ENCODE results near the gene SCUBE1. TPM values are rescaled to one million over a fixed set of nuclear protein-coding genes. Genes with fewer than 3 reads are reported as not detected.

SCUBE1 gene
- total and polyA plus RNA-seq, 2 of the 4 experiments (the other 2 are of a cell fraction): not detected

- H3K27ac ChIP-seq (ENCODE audit: insufficient read depth, low read length): no peak overlapping the region
- intact Hi-C loops (cut with micrococcal nuclease): no loop called here
- peaks cover 11% of the 10 kb centered on the region for H3K4me1 ChIP-seq (ENCODE audit: control insufficient read depth, insufficient read depth, low read length)
Measured at GRCh38 chr22:43153899-43154298, 189.3 kb downstream of the SCUBE1 start.

More at GRCh38 chr22:43153899-43154298, 189.3 kb downstream of the SCUBE1 start:
- Histone ChIP-seq H2AK9ac (replicated peaks; ENCODE audit: low read depth, low read length, poor library complexity) (no peak overlapping the region), H3K56ac (ENCODE audit: extremely low read depth, insufficient read depth, low read length) (no peak overlapping the region), H2BK120ac (ENCODE audit: low read depth, low read length) (no peak overlapping the region), H3K4me2 (ENCODE audit: low read depth, low read length) (no peak overlapping the region), H3K9me3 (ENCODE audit: control insufficient read depth, insufficient read depth, low read length) (no peaks in the 10 kb centered on the region), H4K91ac (ENCODE audit: insufficient read depth, low read depth, low read length) (no peak overlapping the region), H3K27me3 (ENCODE audit: control insufficient read depth, insufficient read depth, low read length) (no peaks in the 10 kb centered on the region), H2BK15ac (ENCODE audit: low read depth, low read length) (no peak overlapping the region), H3K9me1 (ENCODE audit: insufficient read depth, low read length) (peaks cover 13% of the 10 kb centered on the region; the same call in 1 of the 2 replicates), H4K8ac (ENCODE audit: low read depth in 2 of 2, low read length in 2 of 2) (no peak overlapping the region), H2AK5ac (ENCODE audit: low read depth, low read length) (no peak overlapping the region), H3K4me3 (ENCODE audit: insufficient read depth, low read depth, low read length) (no peak overlapping the region), H2BK5ac (ENCODE audit: low read depth, low read length, poor library complexity, severe bottlenecking) (no peak overlapping the region), H4K5ac (ENCODE audit: low read depth, low read length) (no peak overlapping the region), H3K4ac (ENCODE audit: low read depth, low read length) (no peak overlapping the region), H2AFZ (replicated peaks; ENCODE audit: low read length, poor library complexity) (no peak overlapping the region), H2BK20ac (ENCODE audit: low read depth, low read length) (no peak overlapping the region), H3K79me1 (ENCODE audit: low read depth in 1 of 2, low read length in 2 of 2) (peaks cover 14 to 70% of the 10 kb centered on the region in 2 experiments), H3K9ac (ENCODE audit: low read depth, low read length) (no peak overlapping the region), H3K18ac (ENCODE audit: low read depth, low read length) (no peak overlapping the region), H4K20me1 (ENCODE audit: insufficient read depth, low read length) (peaks cover 43% of the 10 kb centered on the region), H3K14ac (replicated peaks; ENCODE audit: low read depth, low read length) (no peak overlapping the region), H3K36me3 (ENCODE audit: control insufficient read depth, insufficient read depth, low read length) (peaks cover 2% of the 10 kb centered on the region; the same call in 1 of the 2 replicates), H3K23ac (ENCODE audit: low read depth, low read length) (no peak overlapping the region)
- ChIA-PET POLR2A (ENCODE audit: unreplicated experiment) (no interaction called here), CTCF (no interaction called here)
- in situ Hi-C loops (cut with MboI; ENCODE audit: low sequenced_read_pairs): no loop called here
- ATAC-seq (ENCODE audit: low read depth) (no peak), DNase-seq (no peak)
- dilution Hi-C loops (cut with HindIII; ENCODE audit: low sequenced_read_pairs, unreplicated experiment): no loop called here
- no peak for TF ChIP-seq MXI1 (IDR thresholded peaks at IDR 0.05; ENCODE audit: borderline replicate concordance, low read depth, low read length)
- no peak for TF ChIP-seq SMC3 (IDR thresholded peaks at IDR 0.05; ENCODE audit: low read depth, low read length)
- TF ChIP-seq CTCF (conservative IDR thresholded peaks at IDR 0.05; ENCODE audit: low read depth, low read length): no peak
- no peak for TF ChIP-seq MAFK (IDR thresholded peaks at IDR 0.05; ENCODE audit: low read depth, low read length)
- no peak for TF ChIP-seq CHD1 (IDR thresholded peaks at IDR 0.05; ENCODE audit: low read depth, low read length)
- TF ChIP-seq NFE2L2 (IDR thresholded peaks at IDR 0.05; ENCODE audit: low read depth, low read length): no peak
- no peak for TF ChIP-seq ELK1 (IDR thresholded peaks at IDR 0.05; ENCODE audit: borderline replicate concordance, low read depth, low read length)
- no peak for TF ChIP-seq RCOR1 (IDR thresholded peaks at IDR 0.05; ENCODE audit: insufficient replicate concordance, low read length)
- TF ChIP-seq RAD21 (IDR thresholded peaks at IDR 0.05; ENCODE audit: low read length): no peak
- no peak for TF ChIP-seq POLR2A (IDR thresholded peaks at IDR 0.05; ENCODE audit: low read depth, low read length)
- no peak for TF ChIP-seq CEBPB (IDR thresholded peaks at IDR 0.05; ENCODE audit: low read depth, low read length)
- no peak for TF ChIP-seq FOS (IDR thresholded peaks at IDR 0.05; ENCODE audit: low read depth, low read length)
- BruUV-seq (replicated peaks): TSS peak; percentile 26
- 89% methylated on average over 2 of the region's 9 CpGs; no CpG with 5 or more reads in 1 of the 2 experiments for WGBS, 2 experiments (ENCODE audit: extremely low coverage in 2 of 2, insufficient read length in 1 of 2)

Measured in IMR-90 (cell line).